ENCODE measurements around the gene PTGER4.

DNA sequence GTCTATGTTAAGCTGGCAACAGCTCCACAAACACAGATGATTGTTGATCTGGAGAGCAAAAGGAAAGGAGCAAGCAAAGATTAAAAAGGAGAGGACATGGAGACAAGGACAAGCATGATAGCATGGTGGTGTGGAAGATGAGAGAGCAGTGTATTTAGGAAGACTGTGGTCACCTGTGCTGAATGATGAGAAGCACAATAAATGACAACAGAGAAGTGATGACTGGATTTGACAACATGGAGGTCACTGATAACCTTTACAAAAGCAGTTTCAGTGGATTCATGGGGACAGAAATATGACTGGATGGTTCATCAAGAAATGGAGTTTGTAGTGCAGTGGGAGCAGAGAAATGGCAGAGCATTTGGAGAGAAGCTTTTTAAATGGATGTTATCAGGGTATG lies 55.9 kb downstream of the PTGER4 start:
- TF ChIP-seq POLR2A (IDR thresholded peaks at IDR 0.05): no peak
- TF ChIP-seq, protein P1, sequence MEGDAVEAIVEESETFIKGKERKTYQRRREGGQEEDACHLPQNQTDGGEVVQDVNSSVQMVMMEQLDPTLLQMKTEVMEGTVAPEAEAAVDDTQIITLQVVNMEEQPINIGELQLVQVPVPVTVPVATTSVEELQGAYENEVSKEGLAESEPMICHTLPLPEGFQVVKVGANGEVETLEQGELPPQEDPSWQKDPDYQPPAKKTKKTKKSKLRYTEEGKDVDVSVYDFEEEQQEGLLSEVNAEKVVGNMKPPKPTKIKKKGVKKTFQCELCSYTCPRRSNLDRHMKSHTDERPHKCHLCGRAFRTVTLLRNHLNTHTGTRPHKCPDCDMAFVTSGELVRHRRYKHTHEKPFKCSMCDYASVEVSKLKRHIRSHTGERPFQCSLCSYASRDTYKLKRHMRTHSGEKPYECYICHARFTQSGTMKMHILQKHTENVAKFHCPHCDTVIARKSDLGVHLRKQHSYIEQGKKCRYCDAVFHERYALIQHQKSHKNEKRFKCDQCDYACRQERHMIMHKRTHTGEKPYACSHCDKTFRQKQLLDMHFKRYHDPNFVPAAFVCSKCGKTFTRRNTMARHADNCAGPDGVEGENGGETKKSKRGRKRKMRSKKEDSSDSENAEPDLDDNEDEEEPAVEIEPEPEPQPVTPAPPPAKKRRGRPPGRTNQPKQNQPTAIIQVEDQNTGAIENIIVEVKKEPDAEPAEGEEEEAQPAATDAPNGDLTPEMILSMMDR (IDR thresholded peaks at IDR 0.05): no peak
